MM.1S (cell line): ENCODE measurements around the gene IGFBP5.

Experiments used
- DNase-seq: peaks from one replicate; pipeline ENCODE4 v3.0.0-alpha.2; 2015
- H2AFZ ChIP-seq: fragments of 300-600 bp; sonication (generic); 2 replicates; pipeline ENCODE4 v1.6.0; 2016; ENCODE audit warnings: antibody characterized with exemption, low read length
- H3F3A ChIP-seq: fragments of 300-600 bp; sonication (generic); 2 replicates; pipeline ENCODE4 v1.6.1; 2016; ENCODE audit warnings: mild to moderate bottlenecking, antibody characterized with exemption, low read length, moderate library complexity, mixed read lengths; ENCODE audit not compliant: insufficient read depth
- H3K27ac ChIP-seq: fragments of 300-600 bp; sonication (generic); 2 replicates; pipeline ENCODE4 v1.5.1; 2016; ENCODE audit warnings: mild to moderate bottlenecking, low read length
- H3K27me3 ChIP-seq: fragments of 300-600 bp; sonication (generic); replicated peaks from 2 replicates; pipeline ENCODE4 v1.6.0; 2016; ENCODE audit warnings: low read length; ENCODE audit not compliant: insufficient read depth
- H3K36me3 ChIP-seq: fragments of 300-600 bp; sonication (generic); replicated peaks from 2 replicates; pipeline ENCODE4 v1.6.1; 2016; ENCODE audit warnings: mild to moderate bottlenecking, low read length, mixed read lengths; ENCODE audit not compliant: insufficient read depth
- H3K4me1 ChIP-seq: fragments of 300-600 bp; sonication (generic); 2 replicates; pipeline ENCODE4 v1.6.1; 2016; ENCODE audit warnings: low read length, mixed read lengths
- H3K4me2 ChIP-seq: fragments of 300-600 bp; sonication (generic); 2 replicates; pipeline ENCODE4 v1.6.0; 2016; ENCODE audit warnings: low read depth, low read length
- H3K4me3 ChIP-seq: fragments of 300-600 bp; sonication (generic); 2 replicates; pipeline ENCODE4 v1.5.1; 2016; ENCODE audit warnings: low read length, mixed read lengths
- H3K79me2 ChIP-seq: fragments of 300-600 bp; sonication (generic); 2 replicates; pipeline ENCODE4 v1.6.1; 2016; ENCODE audit warnings: mixed run types, low read length, mixed read lengths
- H3K9ac ChIP-seq: fragments of 300-600 bp; sonication (generic); 2 replicates; pipeline ENCODE4 v1.6.1; 2016; ENCODE audit warnings: low read length, mixed read lengths
- H3K9me2 ChIP-seq: fragments of 300-600 bp; sonication (generic); replicated peaks from 2 replicates; pipeline ENCODE4 v1.6.1; 2016; ENCODE audit warnings: mild to moderate bottlenecking, low read length, mixed read lengths; ENCODE audit not compliant: insufficient read depth
- H3K9me3 ChIP-seq: fragments of 300-600 bp; sonication (generic); replicated peaks from 2 replicates; pipeline ENCODE4 v1.6.1; 2016; ENCODE audit warnings: mild to moderate bottlenecking, low read length, mixed read lengths; ENCODE audit not compliant: insufficient read depth
- H4K20me1 ChIP-seq: fragments of 300-600 bp; sonication (generic); 2 replicates; pipeline ENCODE4 v1.6.1; 2016; ENCODE audit warnings: mild to moderate bottlenecking, low read length, moderate library complexity, mixed read lengths; ENCODE audit not compliant: insufficient read depth
- EZH2 ChIP-seq: fragments of 300-600 bp; sonication (generic); optimal IDR thresholded peaks from 2 replicates; pipeline ENCODE3; 2017; ENCODE audit warnings: low read depth, mild to moderate bottlenecking, antibody characterized with exemption, low read length, mixed read lengths
- EZH2phosphoT487 ChIP-seq: fragments of 300-600 bp; sonication (generic); IDR thresholded peaks from 2 replicates; pipeline ENCODE4 v1.6.1; 2018; ENCODE audit warnings: antibody characterized with exemption, low read length
- TF ChIP-seq, protein P1 (sequence below): fragments of 300-600 bp; sonication (generic); IDR thresholded peaks from 2 replicates; pipeline ENCODE4 v1.5.1; 2016; ENCODE audit warnings: antibody characterized with exemption, low read length, mixed read lengths

Gene IGFBP5

DNA sequence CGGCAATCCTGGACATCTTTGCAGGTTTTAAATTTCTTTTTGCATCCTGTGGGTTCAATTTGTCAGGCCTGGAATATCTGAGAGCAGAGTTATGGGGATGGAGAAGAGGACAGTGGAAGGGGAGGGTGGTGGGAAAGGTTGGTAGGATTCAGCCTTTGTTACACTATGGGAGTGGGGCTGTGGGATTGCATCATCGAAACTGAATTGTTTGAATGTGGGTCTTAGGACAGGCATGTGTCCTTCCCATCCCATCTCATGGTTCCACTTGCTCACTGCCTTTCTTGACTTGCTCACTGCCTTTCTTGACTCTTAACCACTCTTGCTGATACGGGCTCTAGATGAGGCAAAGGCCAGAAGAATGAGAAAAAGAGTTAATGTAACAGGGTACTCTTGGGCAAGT lies 49.2 kb downstream of the IGFBP5 start:
- no peaks in the 10 kb centered on the region for H3F3A ChIP-seq
- DNase-seq, result no peak
- H3K9me2 ChIP-seq, result no peaks in the 10 kb centered on the region
- H3K79me2 ChIP-seq, result no peaks in the 10 kb centered on the region
- H3K9me3 ChIP-seq, result no peaks in the 10 kb centered on the region
- no peak overlapping the region for H2AFZ ChIP-seq
- no peaks in the 10 kb centered on the region for H3K4me1 ChIP-seq
- H3K4me2 ChIP-seq, result no peak overlapping the region
- no peak overlapping the region for H3K9ac ChIP-seq
- no peak overlapping the region for H3K4me3 ChIP-seq
- no peaks in the 10 kb centered on the region for H3K36me3 ChIP-seq
- H3K27me3 ChIP-seq, result no peaks in the 10 kb centered on the region
- H4K20me1 ChIP-seq, result no peaks in the 10 kb centered on the region
- H3K27ac ChIP-seq, result no peak overlapping the region
- TF ChIP-seq EZH2phosphoT487 (no peak), EZH2 (no peak)
- TF ChIP-seq, protein P1, sequence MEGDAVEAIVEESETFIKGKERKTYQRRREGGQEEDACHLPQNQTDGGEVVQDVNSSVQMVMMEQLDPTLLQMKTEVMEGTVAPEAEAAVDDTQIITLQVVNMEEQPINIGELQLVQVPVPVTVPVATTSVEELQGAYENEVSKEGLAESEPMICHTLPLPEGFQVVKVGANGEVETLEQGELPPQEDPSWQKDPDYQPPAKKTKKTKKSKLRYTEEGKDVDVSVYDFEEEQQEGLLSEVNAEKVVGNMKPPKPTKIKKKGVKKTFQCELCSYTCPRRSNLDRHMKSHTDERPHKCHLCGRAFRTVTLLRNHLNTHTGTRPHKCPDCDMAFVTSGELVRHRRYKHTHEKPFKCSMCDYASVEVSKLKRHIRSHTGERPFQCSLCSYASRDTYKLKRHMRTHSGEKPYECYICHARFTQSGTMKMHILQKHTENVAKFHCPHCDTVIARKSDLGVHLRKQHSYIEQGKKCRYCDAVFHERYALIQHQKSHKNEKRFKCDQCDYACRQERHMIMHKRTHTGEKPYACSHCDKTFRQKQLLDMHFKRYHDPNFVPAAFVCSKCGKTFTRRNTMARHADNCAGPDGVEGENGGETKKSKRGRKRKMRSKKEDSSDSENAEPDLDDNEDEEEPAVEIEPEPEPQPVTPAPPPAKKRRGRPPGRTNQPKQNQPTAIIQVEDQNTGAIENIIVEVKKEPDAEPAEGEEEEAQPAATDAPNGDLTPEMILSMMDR, result no peak

DNA sequence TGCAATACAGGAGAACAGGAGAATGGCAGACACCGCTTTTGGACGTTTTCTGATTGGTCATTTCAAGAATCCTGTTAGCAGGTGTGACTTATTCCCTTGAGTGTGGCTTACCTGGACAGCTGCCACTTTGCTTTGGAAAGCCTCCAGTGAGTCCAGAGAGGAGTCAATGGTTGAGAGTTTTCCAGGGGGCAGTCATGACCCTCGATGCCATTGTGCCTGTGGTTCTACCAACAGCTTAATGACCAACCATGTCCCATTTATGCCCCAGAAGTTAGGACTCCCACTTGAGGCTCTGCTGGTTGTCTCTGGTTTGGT lies 49.8 kb downstream of the IGFBP5 start:
- no peaks in the 10 kb centered on the region for H4K20me1 ChIP-seq
- H3K9me2 ChIP-seq, result no peaks in the 10 kb centered on the region
- H3K27me3 ChIP-seq, result no peaks in the 10 kb centered on the region
- H2AFZ ChIP-seq, result no peak overlapping the region
- no peak overlapping the region for H3K9ac ChIP-seq
- TF ChIP-seq EZH2phosphoT487 (no peak), EZH2 (no peak)
- TF ChIP-seq, protein P1, result no peak
- H3K36me3 ChIP-seq, result no peaks in the 10 kb centered on the region
- H3K4me2 ChIP-seq, result no peak overlapping the region
- H3K4me1 ChIP-seq, result no peaks in the 10 kb centered on the region
- no peak overlapping the region for H3K4me3 ChIP-seq
- H3K27ac ChIP-seq, result no peak overlapping the region
- H3K9me3 ChIP-seq, result no peaks in the 10 kb centered on the region
- no peaks in the 10 kb centered on the region for H3F3A ChIP-seq
- DNase-seq, result no peak
- no peaks in the 10 kb centered on the region for H3K79me2 ChIP-seq

DNA sequence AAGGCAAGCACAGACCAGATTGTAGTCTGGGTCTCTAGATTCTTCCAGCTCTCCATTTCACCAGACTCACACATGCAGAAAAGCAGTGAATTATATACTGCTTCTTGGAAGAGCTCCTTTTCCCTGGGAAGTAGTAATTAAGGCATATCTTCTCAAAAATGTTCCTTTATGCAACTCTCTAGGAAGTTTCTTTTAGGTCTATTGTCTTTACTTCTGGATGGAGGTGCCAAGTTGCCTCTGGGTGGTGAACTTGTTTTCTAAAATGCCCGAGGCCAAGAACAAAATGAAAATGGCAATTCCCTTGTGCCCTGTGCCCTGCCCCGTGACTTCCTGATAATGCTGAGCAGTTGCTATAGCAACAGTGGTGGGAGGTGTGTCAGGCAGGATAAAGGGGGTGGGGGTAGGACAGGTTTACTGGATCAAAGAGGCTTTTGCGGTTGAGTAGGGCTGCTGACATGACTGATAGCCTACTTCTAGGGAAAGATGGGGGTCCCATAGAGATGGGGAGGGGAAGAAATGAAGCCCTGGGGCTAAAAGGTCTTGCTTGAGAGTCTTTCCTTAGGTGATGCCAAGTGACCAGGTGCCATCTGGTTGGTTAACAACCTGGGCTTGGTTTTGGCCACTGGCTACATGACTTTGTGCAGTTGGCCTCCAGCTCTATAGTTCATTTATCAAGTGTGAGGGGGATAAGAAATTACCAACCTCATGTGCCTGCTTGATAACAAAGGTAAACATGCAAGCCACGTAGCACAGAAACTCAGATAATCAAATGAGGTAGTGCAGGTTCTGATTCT lies 50.3 kb downstream of the IGFBP5 start:
- Histone ChIP-seq H3K27me3 (no peaks in the 10 kb centered on the region), H3F3A (no peaks in the 10 kb centered on the region), H3K4me3 (no peak overlapping the region), H2AFZ (no peak overlapping the region), H3K79me2 (no peaks in the 10 kb centered on the region), H3K9me3 (no peaks in the 10 kb centered on the region), H3K27ac (no peak overlapping the region), H3K4me2 (no peak overlapping the region), H3K9me2 (no peaks in the 10 kb centered on the region), H3K4me1 (no peaks in the 10 kb centered on the region), H3K36me3 (no peaks in the 10 kb centered on the region), H4K20me1 (no peaks in the 10 kb centered on the region), H3K9ac (no peak overlapping the region)
- DNase-seq, result no peak
- TF ChIP-seq, protein P1, result no peak
- no peak for TF ChIP-seq EZH2phosphoT487
- no peak for TF ChIP-seq EZH2
